Right lung (tissue), 10 donors: Measurements from ENCODE around the gene ZNF740. TPM values are rescaled to one million over a fixed set of nuclear protein-coding genes. Genes with fewer than 3 reads are reported as not detected.
"Not testable (repeated sequence)": the region's sequence is repeated elsewhere in the genome, so short reads cannot be mapped to it uniquely, and the experiment has no call there.

Experiments
- DNase-seq, 2 donors: peaks; one replicate each; pipeline ENCODE4 v3.0.0-alpha.2; 2013
- long read RNA-seq, 8 donors: transcript quantifications; one replicate each; lab custom pipeline, GENCODE V29; 2026
- polyA plus RNA-seq, 5 donors: library from polyadenylated mRNA; unstranded; fragments of 120-200 nt; gene quantifications; one replicate each; pipeline versions ENCODE4 v1.2.1 to v1.2.3, GENCODE V29; 2013; ENCODE audit warnings: inconsistent platforms in 1 of 5, low replicate concordance in 1 of 5; ENCODE audit not compliant: insufficient read length in 5 of 5, insufficient read depth in 1 of 5

The ZNF740 gene
- 10 to 100 TPM; 49.5 to 66.6 (median 63.9) TPM for polyA plus RNA-seq
- long read RNA-seq, donor 1, full-length matches to known transcripts = 1 of 1 reads
- long read RNA-seq, donor 1, partial matches to known transcripts = 0 of 1 reads
- long read RNA-seq, donor 1, other reads (novel, unspliced or antisense) = 0 of 1 reads
- long read RNA-seq, donor 2, full-length matches to known transcripts = 1 of 1 reads
- long read RNA-seq, donor 2, partial matches to known transcripts = 0 of 1 reads
- long read RNA-seq, donor 2, other reads (novel, unspliced or antisense) = 0 of 1 reads
- long read RNA-seq, donor 3, full-length matches to known transcripts = 1 of 6 reads
- long read RNA-seq, donor 3, partial matches to known transcripts = 5 of 6 reads
- long read RNA-seq, donor 3, other reads (novel, unspliced or antisense) = 0 of 6 reads
- long read RNA-seq, donor 4, full-length matches to known transcripts = 2 of 7 reads
- long read RNA-seq, donor 4, partial matches to known transcripts = 5 of 7 reads
- long read RNA-seq, donor 4, other reads (novel, unspliced or antisense) = 0 of 7 reads
- long read RNA-seq, donor 5, full-length matches to known transcripts = 3 of 67 reads
- long read RNA-seq, donor 5, partial matches to known transcripts = 64 of 67 reads
- long read RNA-seq, donor 5, other reads (novel, unspliced or antisense) = 0 of 67 reads
- long read RNA-seq, donor 6, full-length matches to known transcripts = 1 of 28 reads
- long read RNA-seq, donor 6, partial matches to known transcripts = 27 of 28 reads
- long read RNA-seq, donor 6, other reads (novel, unspliced or antisense) = 0 of 28 reads
- long read RNA-seq, donor 7, full-length matches to known transcripts = 1 of 1 reads
- long read RNA-seq, donor 7, partial matches to known transcripts = 0 of 1 reads
- long read RNA-seq, donor 7, other reads (novel, unspliced or antisense) = 0 of 1 reads
- long read RNA-seq, donor 8, full-length matches to known transcripts = 1 of 1 reads
- long read RNA-seq, donor 8, partial matches to known transcripts = 0 of 1 reads
- long read RNA-seq, donor 8, other reads (novel, unspliced or antisense) = 0 of 1 reads

- DNase-seq = peak; percentile 97 to 98
Measured at GRCh38 chr12:53180220-53180930, at the start of gene ZNF740, which contains the start of gene CSAD. TSS of gene ZNF740 (plus strand) at chr12:53180722. CDS start at chr12:53181984, 1,262 bp downstream. TSS of gene CSAD (minus strand) at chr12:53180925. CDS start at chr12:53173470, 7,455 bp downstream.

GRCh38 chr12:53131844-53132243 lies 48.7 kb upstream of the ZNF740 start:
- DNase-seq = no peak

GRCh38 chr12:53133722-53134121 lies 46.8 kb upstream of the ZNF740 start:
- no peak for DNase-seq

GRCh38 chr12:53143355-53143754 lies 37.2 kb upstream of the ZNF740 start:
- DNase-seq = no peak

- no peak for DNase-seq
Measured at GRCh38 chr12:53145383-53146260, 34.9 kb upstream of the ZNF740 start.

- no peak for DNase-seq
Measured at GRCh38 chr12:53147181-53147580, 33.3 kb upstream of the ZNF740 start.

GRCh38 chr12:53147653-53148052 lies 32.9 kb upstream of the ZNF740 start:
- DNase-seq = no peak

GRCh38 chr12:53151039-53151438 lies 29.5 kb upstream of the ZNF740 start:
- no peak for DNase-seq

- no peak for DNase-seq
Measured at GRCh38 chr12:53152390-53152789, 28.1 kb upstream of the ZNF740 start.

GRCh38 chr12:53159195-53159839 lies 21.2 kb upstream of the ZNF740 start:
- DNase-seq = peak; percentile 12 to 55

GRCh38 chr12:53160000-53160399 lies 20.5 kb upstream of the ZNF740 start:
- no peak for DNase-seq

GRCh38 chr12:53160673-53161072 lies 19.8 kb upstream of the ZNF740 start:
- DNase-seq = no peak

GRCh38 chr12:53161119-53161911 lies 19.2 kb upstream of the ZNF740 start:
- DNase-seq = no peak

- not testable (repeated sequence) for DNase-seq
Measured at GRCh38 chr12:53163008-53163407, 17.5 kb upstream of the ZNF740 start.

- DNase-seq = no peak
Measured at GRCh38 chr12:53166837-53167236, 13.7 kb upstream of the ZNF740 start.

GRCh38 chr12:53169644-53170043 lies 10.9 kb upstream of the ZNF740 start:
- DNase-seq = no peak

- no peak for DNase-seq
Measured at GRCh38 chr12:53170215-53170614, 10.3 kb upstream of the ZNF740 start.

- DNase-seq = no peak
Measured at GRCh38 chr12:53170876-53171724, 9.4 kb upstream of the ZNF740 start.
